ENCODE results near the gene TRAPPC3.

TRAPPC3 gene

DNA sequence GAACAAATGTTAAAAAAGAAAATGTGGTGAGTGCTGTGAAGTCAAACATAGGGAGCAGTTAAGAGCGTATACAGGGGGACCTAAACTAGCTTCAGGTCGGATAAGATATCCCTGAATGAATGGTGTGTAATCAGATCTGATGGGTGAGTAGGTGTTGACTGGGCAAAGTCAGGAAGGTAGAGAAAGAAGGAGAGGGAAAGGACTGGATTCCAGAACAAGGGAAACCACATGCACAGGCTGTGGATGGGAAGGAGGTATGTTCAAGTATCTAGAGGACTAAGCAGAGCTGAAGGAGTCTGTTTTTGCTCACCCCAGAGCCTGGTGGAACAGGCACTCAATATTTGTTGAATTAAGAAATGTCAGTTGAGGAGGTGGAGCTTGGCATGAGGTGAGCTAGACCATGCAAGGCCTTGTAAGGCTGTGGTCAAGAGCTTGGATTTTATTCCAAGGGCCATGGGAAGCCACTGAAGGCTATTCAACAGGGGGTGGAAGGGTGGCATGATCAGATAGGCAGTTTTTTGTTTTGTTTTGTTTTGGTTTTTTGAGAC is 34.1 kb upstream of the TRAPPC3 start:
- no peak for TF ChIP-seq EZH2phosphoT487 (IDR thresholded peaks at IDR 0.05; ENCODE audit: borderline replicate concordance, low read length)
- TF ChIP-seq, protein P1, sequence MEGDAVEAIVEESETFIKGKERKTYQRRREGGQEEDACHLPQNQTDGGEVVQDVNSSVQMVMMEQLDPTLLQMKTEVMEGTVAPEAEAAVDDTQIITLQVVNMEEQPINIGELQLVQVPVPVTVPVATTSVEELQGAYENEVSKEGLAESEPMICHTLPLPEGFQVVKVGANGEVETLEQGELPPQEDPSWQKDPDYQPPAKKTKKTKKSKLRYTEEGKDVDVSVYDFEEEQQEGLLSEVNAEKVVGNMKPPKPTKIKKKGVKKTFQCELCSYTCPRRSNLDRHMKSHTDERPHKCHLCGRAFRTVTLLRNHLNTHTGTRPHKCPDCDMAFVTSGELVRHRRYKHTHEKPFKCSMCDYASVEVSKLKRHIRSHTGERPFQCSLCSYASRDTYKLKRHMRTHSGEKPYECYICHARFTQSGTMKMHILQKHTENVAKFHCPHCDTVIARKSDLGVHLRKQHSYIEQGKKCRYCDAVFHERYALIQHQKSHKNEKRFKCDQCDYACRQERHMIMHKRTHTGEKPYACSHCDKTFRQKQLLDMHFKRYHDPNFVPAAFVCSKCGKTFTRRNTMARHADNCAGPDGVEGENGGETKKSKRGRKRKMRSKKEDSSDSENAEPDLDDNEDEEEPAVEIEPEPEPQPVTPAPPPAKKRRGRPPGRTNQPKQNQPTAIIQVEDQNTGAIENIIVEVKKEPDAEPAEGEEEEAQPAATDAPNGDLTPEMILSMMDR (IDR thresholded peaks at IDR 0.05; ENCODE audit: low read depth, low read length, poor library complexity, severe bottlenecking), result no peak
- H3K9me2 ChIP-seq (replicated peaks; ENCODE audit: control insufficient read depth, low read length), result no peaks in the 10 kb centered on the region
- no peaks in the 10 kb centered on the region for H3K27me3 ChIP-seq (ENCODE audit: control insufficient read depth, low read length)
- no peak overlapping the region for H3K4me3 ChIP-seq (ENCODE audit: low read length)
- no peak overlapping the region for H3K4me2 ChIP-seq (ENCODE audit: low read length)
- peaks cover 8% of the 10 kb centered on the region for H3K4me1 ChIP-seq (ENCODE audit: control insufficient read depth, low read length)
- H3K36me3 ChIP-seq (ENCODE audit: control insufficient read depth, low read length), result peaks cover 33% of the 10 kb centered on the region
- no peaks in the 10 kb centered on the region for H3F3A ChIP-seq (ENCODE audit: control insufficient read depth, insufficient read depth)
- no peak overlapping the region for H3K27ac ChIP-seq (ENCODE audit: low read depth, low read length)
- no peaks in the 10 kb centered on the region for H4K20me1 ChIP-seq (ENCODE audit: control insufficient read depth, insufficient read depth, low read depth, low read length)
- H3K9me3 ChIP-seq (ENCODE audit: control insufficient read depth, insufficient read depth, low read length), result no peaks in the 10 kb centered on the region
- no peaks in the 10 kb centered on the region for H3K79me2 ChIP-seq (ENCODE audit: control insufficient read depth, low read length)

GRCh38 chr1:36182734-36183133 is 33.4 kb upstream of the TRAPPC3 start:
- Histone ChIP-seq H3K4me2 (ENCODE audit: low read length) (no peak overlapping the region), H3K27me3 (ENCODE audit: control insufficient read depth, low read length) (no peaks in the 10 kb centered on the region), H3K4me3 (ENCODE audit: low read length) (no peak overlapping the region), H4K20me1 (ENCODE audit: control insufficient read depth, insufficient read depth, low read depth, low read length) (no peaks in the 10 kb centered on the region), H3K9me2 (replicated peaks; ENCODE audit: control insufficient read depth, low read length) (no peaks in the 10 kb centered on the region), H3K79me2 (ENCODE audit: control insufficient read depth, low read length) (no peaks in the 10 kb centered on the region), H3F3A (ENCODE audit: control insufficient read depth, insufficient read depth) (no peaks in the 10 kb centered on the region), H3K4me1 (ENCODE audit: control insufficient read depth, low read length) (peaks cover 4% of the 10 kb centered on the region), H3K36me3 (ENCODE audit: control insufficient read depth, low read length) (peaks cover 39% of the 10 kb centered on the region), H3K27ac (ENCODE audit: low read depth, low read length) (no peak overlapping the region), H3K9me3 (ENCODE audit: control insufficient read depth, insufficient read depth, low read length) (no peaks in the 10 kb centered on the region)
- TF ChIP-seq EZH2phosphoT487 (IDR thresholded peaks at IDR 0.05; ENCODE audit: borderline replicate concordance, low read length), result no peak
- TF ChIP-seq, protein P1 (IDR thresholded peaks at IDR 0.05; ENCODE audit: low read depth, low read length, poor library complexity, severe bottlenecking), result no peak

GRCh38 chr1:36179220-36179600 is 29.9 kb upstream of the TRAPPC3 start:
- H3K79me2 ChIP-seq (ENCODE audit: control insufficient read depth, low read length), result no peaks in the 10 kb centered on the region
- TF ChIP-seq EZH2phosphoT487 (IDR thresholded peaks at IDR 0.05; ENCODE audit: borderline replicate concordance, low read length), result no peak
- TF ChIP-seq, protein P1 (IDR thresholded peaks at IDR 0.05; ENCODE audit: low read depth, low read length, poor library complexity, severe bottlenecking), result no peak
- H3K9me3 ChIP-seq (ENCODE audit: control insufficient read depth, insufficient read depth, low read length), result no peaks in the 10 kb centered on the region
- H3K4me1 ChIP-seq (ENCODE audit: control insufficient read depth, low read length), result peaks cover 8% of the 10 kb centered on the region
- H3K27me3 ChIP-seq (ENCODE audit: control insufficient read depth, low read length), result no peaks in the 10 kb centered on the region
- H3F3A ChIP-seq (ENCODE audit: control insufficient read depth, insufficient read depth), result no peaks in the 10 kb centered on the region
- H3K27ac ChIP-seq (ENCODE audit: low read depth, low read length), result no peak overlapping the region
- H3K4me3 ChIP-seq (ENCODE audit: low read length), result no peak overlapping the region
- H3K4me2 ChIP-seq (ENCODE audit: low read length), result no peak overlapping the region
- H3K36me3 ChIP-seq (ENCODE audit: control insufficient read depth, low read length), result peaks cover 68% of the 10 kb centered on the region
- no peaks in the 10 kb centered on the region; the same call in 1 of the 2 replicates for H4K20me1 ChIP-seq (ENCODE audit: control insufficient read depth, insufficient read depth, low read depth, low read length)
- H3K9me2 ChIP-seq (replicated peaks; ENCODE audit: control insufficient read depth, low read length), result no peaks in the 10 kb centered on the region
